ENCODE measurements around the gene MARS1.
"Not testable (repeated sequence)": the region's sequence is repeated elsewhere in the genome, so short reads cannot be mapped to it uniquely, and the experiment has no call there.

The MARS1 gene

DNA sequence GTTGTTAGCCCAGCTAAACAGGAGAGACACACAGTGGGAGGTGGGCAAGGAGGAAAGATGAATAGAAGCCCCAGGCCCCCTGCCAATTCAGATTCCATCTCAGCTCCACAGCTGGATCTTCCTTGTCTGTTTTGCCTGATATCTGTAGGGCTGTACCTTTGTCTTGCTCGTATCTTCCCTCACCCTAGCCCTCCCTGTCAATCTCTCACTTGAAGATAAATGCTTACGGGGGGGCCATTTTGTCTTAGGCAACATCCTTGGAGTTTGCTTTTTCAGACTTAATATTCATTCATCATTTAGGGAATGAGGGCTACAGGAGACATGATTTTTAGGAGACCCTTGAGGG, 64.4 kb downstream of the MARS1 start:
- no peak for DNase-seq

DNA sequence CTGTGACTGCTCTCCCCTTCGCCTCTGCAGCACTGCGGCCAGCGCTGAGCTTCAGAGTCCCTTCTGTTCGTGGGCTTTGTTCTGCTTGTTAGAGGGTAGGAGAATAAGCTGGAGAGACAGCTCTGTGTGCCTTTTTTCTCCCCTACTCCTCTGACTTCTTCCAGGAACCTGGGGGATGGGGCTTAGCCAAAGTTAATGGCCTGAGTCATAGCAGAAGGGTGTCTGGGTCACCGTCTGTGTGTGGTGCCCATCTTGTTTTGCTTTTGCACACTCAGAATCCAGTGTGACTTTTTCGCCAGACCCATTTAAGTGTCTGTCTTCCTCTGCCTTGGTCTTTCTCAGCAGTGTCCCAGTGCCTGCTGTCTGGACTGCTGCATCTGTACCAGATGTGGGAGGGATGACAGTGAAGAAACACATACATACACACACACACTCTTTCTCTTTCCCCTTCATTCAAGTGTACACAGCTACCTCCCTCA, 65.0 kb downstream of the MARS1 start:
- no peak for DNase-seq

GRCh38 chr12:57553343-57554202, 65.7 kb downstream of the MARS1 start:
- DNase-seq = no peak

DNA sequence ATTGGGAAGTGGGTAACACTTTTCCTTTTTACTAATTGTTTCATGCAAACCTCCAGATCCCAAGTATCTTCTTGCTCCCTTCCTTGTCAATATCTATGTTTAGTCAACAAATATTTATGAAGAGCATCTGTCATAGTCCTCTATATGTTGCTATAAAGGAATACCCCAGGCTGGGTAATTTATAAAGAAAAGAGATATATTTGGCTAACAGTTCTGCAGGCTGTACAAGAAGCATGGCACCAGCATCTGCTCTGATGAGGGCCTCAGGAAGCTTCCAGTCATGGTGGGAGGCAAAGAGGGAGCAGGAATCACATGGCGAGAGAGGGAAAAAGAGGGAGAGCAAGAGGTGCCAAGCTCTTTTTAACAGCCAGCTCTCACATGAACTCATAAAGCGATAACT, 66.6 kb downstream of the MARS1 start:
- DNase-seq = no peak

DNA sequence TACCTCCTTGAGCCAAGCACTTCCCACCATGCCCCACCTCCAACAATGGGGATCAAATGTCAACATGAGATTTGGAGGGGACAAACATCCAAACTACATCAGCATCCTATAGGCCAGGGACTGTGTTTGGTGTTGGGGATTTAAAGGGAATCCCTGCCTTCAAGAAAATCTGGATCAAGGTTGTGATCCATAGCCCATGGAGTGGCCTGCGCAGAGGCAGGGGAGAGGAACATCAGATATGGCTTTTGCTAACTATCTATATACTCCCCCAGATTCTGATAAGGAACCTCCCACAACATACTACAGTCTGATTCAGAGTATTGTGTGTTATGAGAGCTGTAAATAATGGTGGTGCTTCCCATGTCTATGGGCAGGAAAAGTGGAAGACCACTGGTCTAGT, 67.0 kb downstream of the MARS1 start:
- no peak for DNase-seq

GRCh38 chr12:57558864-57559263, 71.0 kb downstream of the MARS1 start:
- DNase-seq = no peak

- DNase-seq = no peak
Measured at GRCh38 chr12:57560516-57560915, 72.6 kb downstream of the MARS1 start.

DNA sequence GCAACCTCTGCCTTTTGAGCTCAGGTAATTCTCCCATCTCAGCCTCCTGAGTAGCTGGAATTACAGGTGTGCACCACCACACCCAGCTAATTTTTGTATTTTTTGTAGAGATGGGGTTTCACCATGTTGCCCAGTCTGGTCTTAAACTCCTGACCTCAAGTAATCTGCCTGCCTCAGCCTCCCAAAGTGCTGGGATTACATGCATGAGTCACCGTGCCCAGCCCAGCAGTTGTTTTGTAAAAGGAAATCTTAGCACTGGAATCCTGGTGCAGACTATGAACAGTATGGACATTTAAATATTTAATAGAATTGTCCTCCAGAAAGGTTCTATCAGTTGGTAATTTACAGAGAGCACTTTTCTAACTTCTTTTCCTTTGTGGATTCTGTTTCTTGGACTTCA, 73.2 kb downstream of the MARS1 start:
- not testable (repeated sequence) for DNase-seq

DNA sequence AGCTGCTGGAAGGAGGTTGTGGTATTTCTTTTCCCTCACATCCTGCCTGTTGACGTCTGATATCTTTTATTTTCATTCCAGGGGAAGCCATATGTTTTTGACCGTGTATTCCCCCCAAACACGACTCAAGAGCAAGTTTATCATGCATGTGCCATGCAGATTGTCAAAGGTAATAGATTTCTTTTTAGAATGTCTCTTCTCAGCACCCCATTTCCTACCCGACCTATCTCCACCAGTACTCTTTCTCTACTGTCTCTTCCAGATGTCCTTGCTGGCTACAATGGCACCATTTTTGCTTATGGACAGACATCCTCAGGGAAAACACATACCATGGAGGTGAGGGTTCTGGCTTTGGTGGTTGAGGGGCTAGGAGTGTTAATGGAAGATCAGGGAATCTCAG, 75.5 kb downstream of the MARS1 start:
- DNase-seq = no peak

- DNase-seq = no peak
Measured at GRCh38 chr12:57564178-57564740, 76.4 kb downstream of the MARS1 start.
